Measurements from ENCODE around the gene CDKN2B-AS1. TPM values are rescaled to one million over a fixed set of nuclear protein-coding genes. Genes with fewer than 3 reads are reported as not detected.

CDKN2B-AS1 gene
- total RNA-seq, 2 donors from 2014 or later: 0.62 TPM; not detected in 1

- no peaks in the 10 kb centered on the region for H3K27me3 ChIP-seq (replicated peaks; ENCODE audit: insufficient read depth)
- 65% methylated on average over 2 of the region's 2 CpGs for WGBS
- DNase-seq (ENCODE audit: low spot score): no peak
- intact Hi-C loops (cut with DNase I): loop anchor here (10.0 kb wide), 2 partner anchors 199 to 221 kb away; no protein-coding TSS in a partner anchor
- no peak for TF ChIP-seq POLR2AphosphoS5 (IDR thresholded peaks at IDR 0.05)
- no peak overlapping the region for H3K27ac ChIP-seq
- no peak overlapping the region for H3K4me3 ChIP-seq
- H3K9me3 ChIP-seq: no peaks in the 10 kb centered on the region
- no peaks in the 10 kb centered on the region for H3K36me3 ChIP-seq
- no peaks in the 10 kb centered on the region for H3K4me1 ChIP-seq (replicated peaks)
Observed at GRCh38 chr9:22035591-22036011, 41.0 kb downstream of the CDKN2B-AS1 start.

- Histone ChIP-seq H3K4me3 (no peak overlapping the region), H3K36me3 (no peaks in the 10 kb centered on the region), H3K4me1 (replicated peaks) (no peaks in the 10 kb centered on the region), H3K27me3 (replicated peaks; ENCODE audit: insufficient read depth) (no peaks in the 10 kb centered on the region), H3K27ac (no peak overlapping the region), H3K9me3 (no peaks in the 10 kb centered on the region)
- TF ChIP-seq, protein P1, sequence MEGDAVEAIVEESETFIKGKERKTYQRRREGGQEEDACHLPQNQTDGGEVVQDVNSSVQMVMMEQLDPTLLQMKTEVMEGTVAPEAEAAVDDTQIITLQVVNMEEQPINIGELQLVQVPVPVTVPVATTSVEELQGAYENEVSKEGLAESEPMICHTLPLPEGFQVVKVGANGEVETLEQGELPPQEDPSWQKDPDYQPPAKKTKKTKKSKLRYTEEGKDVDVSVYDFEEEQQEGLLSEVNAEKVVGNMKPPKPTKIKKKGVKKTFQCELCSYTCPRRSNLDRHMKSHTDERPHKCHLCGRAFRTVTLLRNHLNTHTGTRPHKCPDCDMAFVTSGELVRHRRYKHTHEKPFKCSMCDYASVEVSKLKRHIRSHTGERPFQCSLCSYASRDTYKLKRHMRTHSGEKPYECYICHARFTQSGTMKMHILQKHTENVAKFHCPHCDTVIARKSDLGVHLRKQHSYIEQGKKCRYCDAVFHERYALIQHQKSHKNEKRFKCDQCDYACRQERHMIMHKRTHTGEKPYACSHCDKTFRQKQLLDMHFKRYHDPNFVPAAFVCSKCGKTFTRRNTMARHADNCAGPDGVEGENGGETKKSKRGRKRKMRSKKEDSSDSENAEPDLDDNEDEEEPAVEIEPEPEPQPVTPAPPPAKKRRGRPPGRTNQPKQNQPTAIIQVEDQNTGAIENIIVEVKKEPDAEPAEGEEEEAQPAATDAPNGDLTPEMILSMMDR (IDR thresholded peaks at IDR 0.05): no peak
- no peak for TF ChIP-seq POLR2A (IDR thresholded peaks at IDR 0.05)
- TF ChIP-seq POLR2AphosphoS5 (IDR thresholded peaks at IDR 0.05): peak; percentile 47
- peak; percentile 63 for DNase-seq (ENCODE audit: low spot score)
- intact Hi-C loops (cut with DNase I): loop anchor here (10.0 kb wide), 2 partner anchors 198 to 222 kb away; no protein-coding TSS in a partner anchor
- WGBS: 65% methylated on average over 4 of the region's 4 CpGs
Observed at GRCh38 chr9:22036866-22037626, 42.5 kb downstream of the CDKN2B-AS1 start.

GRCh38 chr9:22037954-22038690 lies 43.5 kb downstream of the CDKN2B-AS1 start:
- intact Hi-C loops (cut with DNase I): loop anchor here (10.0 kb wide), 2 partner anchors 197 to 223 kb away; no protein-coding TSS in a partner anchor
- Histone ChIP-seq H3K27me3 (replicated peaks; ENCODE audit: insufficient read depth) (no peaks in the 10 kb centered on the region), H3K27ac (no peak overlapping the region), H3K4me1 (replicated peaks) (no peaks in the 10 kb centered on the region), H3K4me3 (no peak overlapping the region), H3K9me3 (no peaks in the 10 kb centered on the region), H3K36me3 (no peaks in the 10 kb centered on the region)
- 25% methylated on average over 2 of the region's 2 CpGs for WGBS
- TF ChIP-seq POLR2A (IDR thresholded peaks at IDR 0.05) (no peak), POLR2AphosphoS5 (IDR thresholded peaks at IDR 0.05) (no peak)
- TF ChIP-seq, protein P1 (IDR thresholded peaks at IDR 0.05): peak in 3 of 4 experiments; percentile 33 to 63 (median 54)
- DNase-seq (ENCODE audit: low spot score): no peak

GRCh38 chr9:22039258-22039657 lies 44.7 kb downstream of the CDKN2B-AS1 start:
- 75% methylated on average over 3 of the region's 3 CpGs for WGBS
- no peak for DNase-seq (ENCODE audit: low spot score)
- Histone ChIP-seq H3K27me3 (replicated peaks; ENCODE audit: insufficient read depth) (no peaks in the 10 kb centered on the region), H3K4me1 (replicated peaks) (no peaks in the 10 kb centered on the region), H3K9me3 (no peaks in the 10 kb centered on the region), H3K36me3 (no peaks in the 10 kb centered on the region), H3K4me3 (no peak overlapping the region), H3K27ac (no peak overlapping the region)
- TF ChIP-seq, protein P1 (IDR thresholded peaks at IDR 0.05): no peak
- TF ChIP-seq POLR2A (IDR thresholded peaks at IDR 0.05): no peak
- TF ChIP-seq POLR2AphosphoS5 (IDR thresholded peaks at IDR 0.05): no peak
- intact Hi-C loops (cut with DNase I): loop anchor here (10.0 kb wide), 2 partner anchors 196 to 224 kb away; no protein-coding TSS in a partner anchor

GRCh38 chr9:22040760-22041159 lies 46.2 kb downstream of the CDKN2B-AS1 start:
- 70% methylated on average over 1 of the region's 1 CpG for WGBS
- H3K9me3 ChIP-seq: no peaks in the 10 kb centered on the region
- intact Hi-C loops (cut with DNase I): no loop called here
- H3K36me3 ChIP-seq: no peaks in the 10 kb centered on the region
- no peak overlapping the region for H3K4me3 ChIP-seq
- no peak for DNase-seq (ENCODE audit: low spot score)
- peak overlapping the region in 1 of 2 donors; percentile 75 for H3K27ac ChIP-seq
- TF ChIP-seq, protein P1 (IDR thresholded peaks at IDR 0.05): no peak
- TF ChIP-seq POLR2AphosphoS5 (IDR thresholded peaks at IDR 0.05) (no peak), POLR2A (IDR thresholded peaks at IDR 0.05) (no peak)
- H3K27me3 ChIP-seq (replicated peaks; ENCODE audit: insufficient read depth): no peaks in the 10 kb centered on the region
- no peaks in the 10 kb centered on the region for H3K4me1 ChIP-seq (replicated peaks)
